BJ (cell line): Measurements from ENCODE around the gene MCOLN1. TPM values are rescaled to one million over a fixed set of nuclear protein-coding genes. Genes with fewer than 3 reads are reported as not detected.

Source experiments
- CTCF ChIA-PET: fragments of 350-600 bp; formaldehyde crosslinking; extraction: SDS; loops from one replicate; lab custom pipeline; 2021; ENCODE audit warnings: antibody characterized with exemption, inconsistent platforms; lab: Yijun Ruan, JAX
- POLR2A ChIA-PET: fragments of 300-600 bp; sonication (Branson Sonifier 250); formaldehyde crosslinking; extraction: SDS; loops from one replicate; lab custom pipeline; 2021; ENCODE audit warnings: antibody characterized with exemption; lab: Charles Lee
- DNase-seq: peaks from one replicate; pipeline ENCODE4 v3.0.0-alpha.2; 2011; ENCODE audit warnings: low read depth
- H3K27me3 ChIP-seq: 2 replicates; pipeline ENCODE4 v1.6.0; 2011; ENCODE audit warnings: low read length; ENCODE audit not compliant: control insufficient read depth, insufficient read depth
- H3K36me3 ChIP-seq: 2 replicates; pipeline ENCODE4 v1.5.1; 2011; ENCODE audit warnings: low read length; ENCODE audit not compliant: control insufficient read depth, insufficient read depth
- H3K4me3 ChIP-seq: 2 replicates; pipeline ENCODE4 v1.5.1; 2011; ENCODE audit warnings: low read depth, mild to moderate bottlenecking, control low read depth, low read length
- CTCF ChIP-seq: IDR thresholded peaks from 2 replicates; pipeline ENCODE4 v1.5.1; 2011; ENCODE audit warnings: low read depth, mild to moderate bottlenecking, control low read depth, inconsistent platforms, low read length, moderate library complexity; ENCODE audit not compliant: insufficient read depth
- polyA plus RNA-seq: library from polyadenylated mRNA; depleted of rRNA; stranded (reverse); fragments of >200 nt; gene quantifications from 2 replicates; pipeline ENCODE4 v1.2.3, GENCODE V29; 2011; rRNA removed
- small RNA-seq: library from RNA; depleted of rRNA; stranded (forward); fragments of <200 nt; gene quantifications from one replicate; pipeline ENCODE3, GENCODE V24; 2012; ENCODE audit warnings: low replicate concordance, low read depth; ENCODE audit not compliant: insufficient read length

The MCOLN1 gene
- polyA plus RNA-seq, 1 experiment = 50.6 TPM

GRCh38 chr19:7578127-7578526 is 55.7 kb downstream of the MCOLN1 start:
- CTCF ChIA-PET = interaction anchor here (1.0 to 2.7 kb wide), 2 partner anchors 10 to 227 kb away, joined by 4 to 13 read pairs; no protein-coding TSS in a partner anchor
- Histone ChIP-seq H3K27me3 (no peaks in the 10 kb centered on the region), H3K36me3 (no peaks in the 10 kb centered on the region), H3K4me3 (no peak overlapping the region)
- POLR2A ChIA-PET = no interaction called here
- no peak for DNase-seq
- no peak for TF ChIP-seq CTCF

GRCh38 chr19:7579182-7579581 is 56.8 kb downstream of the MCOLN1 start:
- Histone ChIP-seq H3K36me3 (no peaks in the 10 kb centered on the region), H3K4me3 (no peak overlapping the region), H3K27me3 (no peaks in the 10 kb centered on the region)
- ChIA-PET POLR2A (no interaction called here), CTCF (interaction anchor here (2.7 kb wide), 1 partner anchor 11 kb away, joined by 13 read pairs; no protein-coding TSS in a partner anchor)
- DNase-seq = no peak
- no peak for TF ChIP-seq CTCF

GRCh38 chr19:7582446-7582845 is 60.0 kb downstream of the MCOLN1 start:
- ChIA-PET CTCF (interaction anchor here (1.4 to 1.9 kb wide), 2 partner anchors 9 to 14 kb away, joined by 5 to 7 read pairs; no protein-coding TSS in a partner anchor), POLR2A (no interaction called here)
- no peak for DNase-seq
- no peaks in the 10 kb centered on the region for H3K36me3 ChIP-seq
- no peaks in the 10 kb centered on the region for H3K27me3 ChIP-seq
- TF ChIP-seq CTCF = no peak
- H3K4me3 ChIP-seq = no peak overlapping the region

Small RNA genes within 50 kb of the gene (small RNA-seq; reads per million reads assigned to genes)
- not detected for gene AC008878.2

Other genes starting within 250 kb of the MCOLN1 start
- gene INSR, start 228.2 kb upstream of the MCOLN1 start, polyA plus RNA-seq = 4.1 and 5.7 TPM in 2 replicates
- 8.6 and 12.7 TPM in 2 replicates for gene ARHGEF18, start 173.7 kb upstream of the MCOLN1 start, polyA plus RNA-seq
- 1.9 and 3.8 TPM in 2 replicates for gene PEX11G, start 33.6 kb upstream of the MCOLN1 start, polyA plus RNA-seq
- 25.0 and 43.9 TPM in 2 replicates for gene ZNF358, start 6.5 kb upstream of the MCOLN1 start, polyA plus RNA-seq
- gene PNPLA6, start 13.1 kb downstream of the MCOLN1 start, polyA plus RNA-seq = 17.2 and 55.1 TPM in 2 replicates
- not detected in 2 replicates for gene CAMSAP3, start 73.2 kb downstream of the MCOLN1 start, polyA plus RNA-seq
- 20.7 and 39.8 TPM in 2 replicates for gene XAB2, start 106.9 kb downstream of the MCOLN1 start, polyA plus RNA-seq
- gene PET100, start 107.2 kb downstream of the MCOLN1 start, polyA plus RNA-seq = 8.9 and 28.5 TPM in 2 replicates
- not detected in 2 replicates for gene PCP2, start 111.1 kb downstream of the MCOLN1 start, polyA plus RNA-seq
- gene STXBP2, start 114.5 kb downstream of the MCOLN1 start, polyA plus RNA-seq = 28.6 and 39.4 TPM in 2 replicates
- not detected in 2 replicates for gene RETN, start 146.4 kb downstream of the MCOLN1 start, polyA plus RNA-seq
- not detected in 2 replicates for gene MCEMP1, start 154.5 kb downstream of the MCOLN1 start, polyA plus RNA-seq
- 59.7 and 85.1 TPM in 2 replicates for gene TRAPPC5, start 158.2 kb downstream of the MCOLN1 start, polyA plus RNA-seq
- gene FCER2, start 179.5 kb downstream of the MCOLN1 start, polyA plus RNA-seq = not detected in 2 replicates
- gene CLEC4G, start 209.5 kb downstream of the MCOLN1 start, polyA plus RNA-seq = not detected in 2 replicates
- gene CD209, start 224.9 kb downstream of the MCOLN1 start, polyA plus RNA-seq = not detected in 2 replicates
- gene CLEC4M, start 240.6 kb downstream of the MCOLN1 start, polyA plus RNA-seq = not detected in 2 replicates